ENCODE measurements around the gene PTCD1. TPM values are rescaled to one million over a fixed set of nuclear protein-coding genes. Genes with fewer than 3 reads are reported as not detected.

PTCD1 gene
- total and polyA plus RNA-seq, 9 of the 15 experiments (the other 6 are each of a cell fraction or from before 2014, with no cell fraction given): 0.46 to 17.1 (median 6.2) TPM

DNA sequence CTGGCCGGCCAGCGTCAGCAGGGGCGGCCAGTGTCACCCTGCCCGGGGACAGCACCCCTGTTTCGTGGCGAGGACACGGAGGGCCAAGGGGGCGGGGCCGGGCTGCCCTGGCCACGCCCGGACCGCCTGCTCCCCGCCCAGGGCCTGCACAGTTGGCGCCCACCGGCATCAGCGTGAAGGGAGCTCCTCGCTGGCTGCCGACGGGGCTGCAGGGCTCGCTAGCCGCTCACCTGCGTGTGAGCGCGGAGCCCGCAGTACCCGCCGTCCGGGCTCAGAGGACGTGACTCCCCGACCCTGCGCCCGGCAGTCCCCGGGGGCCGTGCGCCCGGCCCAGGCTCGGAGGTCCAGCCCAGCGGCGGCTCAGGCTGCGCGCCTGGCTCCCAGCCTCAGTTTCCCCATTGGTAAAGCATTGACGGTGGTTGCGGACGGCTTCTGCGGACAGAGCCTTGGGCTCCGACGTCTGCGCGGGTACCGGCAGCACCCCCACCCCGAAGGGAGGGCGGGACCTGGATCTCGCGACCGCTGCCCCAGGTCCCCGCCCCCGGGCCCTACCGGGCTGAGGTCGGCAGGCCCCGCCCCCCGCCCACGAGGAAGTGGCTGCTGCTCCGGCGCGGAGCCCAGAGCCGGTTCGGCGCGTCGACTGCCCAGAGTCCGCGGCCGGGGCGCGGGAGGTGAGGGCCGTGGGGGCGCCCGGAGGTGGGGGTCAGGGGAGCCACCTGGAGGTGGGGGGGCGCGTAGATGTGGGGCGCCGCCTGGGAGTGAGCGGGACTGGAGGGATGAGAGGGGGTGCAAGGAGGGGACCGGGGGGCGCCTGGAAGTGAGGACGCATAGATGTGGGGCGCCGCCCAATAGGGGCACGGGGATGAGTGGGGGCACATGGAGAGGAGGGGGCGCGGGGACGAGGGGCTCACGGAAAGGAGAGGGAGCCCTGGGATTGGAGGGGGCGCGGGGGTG, 64.2 kb downstream of the PTCD1 start, which contains the start of gene ARPC1B (continued):
- TF ChIP-seq, protein P1, sequence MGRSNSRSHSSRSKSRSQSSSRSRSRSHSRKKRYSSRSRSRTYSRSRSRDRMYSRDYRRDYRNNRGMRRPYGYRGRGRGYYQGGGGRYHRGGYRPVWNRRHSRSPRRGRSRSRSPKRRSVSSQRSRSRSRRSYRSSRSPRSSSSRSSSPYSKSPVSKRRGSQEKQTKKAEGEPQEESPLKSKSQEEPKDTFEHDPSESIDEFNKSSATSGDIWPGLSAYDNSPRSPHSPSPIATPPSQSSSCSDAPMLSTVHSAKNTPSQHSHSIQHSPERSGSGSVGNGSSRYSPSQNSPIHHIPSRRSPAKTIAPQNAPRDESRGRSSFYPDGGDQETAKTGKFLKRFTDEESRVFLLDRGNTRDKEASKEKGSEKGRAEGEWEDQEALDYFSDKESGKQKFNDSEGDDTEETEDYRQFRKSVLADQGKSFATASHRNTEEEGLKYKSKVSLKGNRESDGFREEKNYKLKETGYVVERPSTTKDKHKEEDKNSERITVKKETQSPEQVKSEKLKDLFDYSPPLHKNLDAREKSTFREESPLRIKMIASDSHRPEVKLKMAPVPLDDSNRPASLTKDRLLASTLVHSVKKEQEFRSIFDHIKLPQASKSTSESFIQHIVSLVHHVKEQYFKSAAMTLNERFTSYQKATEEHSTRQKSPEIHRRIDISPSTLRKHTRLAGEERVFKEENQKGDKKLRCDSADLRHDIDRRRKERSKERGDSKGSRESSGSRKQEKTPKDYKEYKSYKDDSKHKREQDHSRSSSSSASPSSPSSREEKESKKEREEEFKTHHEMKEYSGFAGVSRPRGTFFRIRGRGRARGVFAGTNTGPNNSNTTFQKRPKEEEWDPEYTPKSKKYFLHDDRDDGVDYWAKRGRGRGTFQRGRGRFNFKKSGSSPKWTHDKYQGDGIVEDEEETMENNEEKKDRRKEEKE (IDR thresholded peaks at IDR 0.05; ENCODE audit: borderline replicate concordance in 1 of 2, control insufficient read depth in 1 of 2, low read depth in 2 of 2, low read length in 1 of 2): no peak
- TF ChIP-seq MAX (CRISPR knock-in tag; IDR thresholded peaks at IDR 0.05): peak; percentile 45; the same call in 1 of the 2 replicates
- no peak for TF ChIP-seq PKNOX1 (IDR thresholded peaks at IDR 0.05)
- TF ChIP-seq IFI16 (CRISPR knock-in tag; IDR thresholded peaks at IDR 0.05): no peak
- no peak for TF ChIP-seq ZNF140 (CRISPR knock-in tag; IDR thresholded peaks at IDR 0.05)
- 0 out of 4 replicates have a peak, but pooled peaks of 1 of the 2 experiments have one; percentile 46 for TF ChIP-seq MLX (CRISPR knock-in tag; conservative IDR thresholded peaks at IDR 0.05)
- no peak for TF ChIP-seq ZNF354B (CRISPR knock-in tag; IDR thresholded peaks at IDR 0.05)
- TF ChIP-seq PURB (CRISPR knock-in tag; IDR thresholded peaks at IDR 0.05; ENCODE audit: low read depth): no peak
- TF ChIP-seq E2F1 (CRISPR knock-in tag; IDR thresholded peaks at IDR 0.05): peak; percentile 86
- no peak for TF ChIP-seq CTCFL (IDR thresholded peaks at IDR 0.05; ENCODE audit: borderline replicate concordance, insufficient read depth, low read depth, low read length, poor library complexity, severe bottlenecking)
- peak; percentile 66; the same call in 1 of the 2 replicates for TF ChIP-seq CTBP1 (IDR thresholded peaks at IDR 0.05; ENCODE audit: borderline replicate concordance)
